ENCODE data around the gene COL25A1.

The COL25A1 gene

DNA sequence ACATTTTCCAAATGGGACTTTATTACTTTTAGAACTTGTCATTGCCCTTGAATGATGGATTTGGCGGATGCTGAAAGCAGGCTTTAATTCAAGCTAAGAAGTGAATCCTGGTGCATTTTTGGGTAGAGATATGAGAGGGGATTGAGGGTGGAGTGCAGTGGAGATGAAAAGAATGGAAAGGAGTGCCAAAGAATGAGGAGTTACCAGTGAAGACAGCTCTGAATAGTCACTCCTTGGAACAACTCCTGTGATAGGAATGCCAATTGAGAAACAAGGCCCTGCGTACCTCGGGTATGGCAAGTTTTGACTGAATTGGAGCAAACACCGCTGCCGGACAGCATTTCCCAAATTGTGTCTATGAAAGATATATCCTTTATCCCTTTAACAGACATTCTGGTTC is 503.2 kb downstream of the COL25A1 start:
- DNase-seq: no peak

DNA sequence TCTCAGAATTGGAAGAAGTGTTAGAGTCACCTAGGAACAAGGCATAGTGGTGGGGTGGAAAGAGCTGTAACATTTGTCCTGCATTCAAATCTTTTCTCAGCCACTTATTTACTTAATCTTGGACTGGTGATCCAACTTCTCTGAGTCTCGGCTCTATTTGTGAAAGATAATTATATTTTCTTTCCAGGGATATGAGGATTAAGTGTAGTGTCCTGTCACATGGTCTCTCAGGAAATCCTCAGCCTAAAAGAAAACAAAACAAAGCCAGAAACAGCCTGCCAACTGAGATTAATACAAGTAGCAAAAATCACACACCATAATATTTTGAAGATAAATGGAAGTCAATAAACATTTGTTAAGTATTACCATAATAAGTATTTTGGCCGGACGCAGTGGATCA is 506.3 kb downstream of the COL25A1 start:
- no peak for DNase-seq

DNA sequence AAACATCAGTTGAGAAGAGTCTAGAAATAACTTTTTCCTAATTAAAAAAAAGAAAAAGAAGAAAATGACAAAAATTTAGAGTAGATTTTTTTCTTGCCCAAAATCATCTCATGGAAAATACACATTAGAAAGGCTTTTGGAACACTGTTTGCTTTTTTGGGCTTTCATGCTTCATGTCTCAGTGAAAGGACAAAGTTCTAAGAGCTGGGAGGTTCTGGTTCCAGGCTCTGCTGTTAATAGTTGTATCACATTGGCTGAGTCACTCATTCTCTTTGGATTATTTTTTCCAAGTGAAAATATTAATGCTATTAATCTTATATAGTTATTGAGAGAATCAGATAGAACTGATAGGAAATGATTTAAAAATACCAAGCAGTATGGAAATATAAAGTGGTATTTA is 506.7 kb downstream of the COL25A1 start:
- DNase-seq: no peak

DNA sequence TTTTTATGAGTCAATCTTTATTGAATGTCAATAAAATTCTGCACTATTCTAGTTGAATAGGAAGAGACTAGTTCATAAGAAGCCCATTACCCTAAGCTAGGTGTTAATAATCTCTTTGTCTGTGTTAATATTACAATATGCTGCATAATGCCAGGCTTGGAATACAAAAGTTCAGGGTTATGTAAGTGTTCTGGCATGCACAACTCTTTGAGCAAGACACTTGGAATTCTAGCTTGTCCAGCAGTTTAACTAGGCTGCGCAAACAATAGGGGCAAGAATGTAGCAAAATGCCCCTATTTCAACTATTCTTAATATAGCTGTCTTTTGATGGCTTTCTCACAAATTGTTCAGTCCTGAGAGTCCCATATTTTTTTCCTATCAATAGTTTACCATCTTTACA is 508.3 kb downstream of the COL25A1 start:
- DNase-seq: no peak

DNA sequence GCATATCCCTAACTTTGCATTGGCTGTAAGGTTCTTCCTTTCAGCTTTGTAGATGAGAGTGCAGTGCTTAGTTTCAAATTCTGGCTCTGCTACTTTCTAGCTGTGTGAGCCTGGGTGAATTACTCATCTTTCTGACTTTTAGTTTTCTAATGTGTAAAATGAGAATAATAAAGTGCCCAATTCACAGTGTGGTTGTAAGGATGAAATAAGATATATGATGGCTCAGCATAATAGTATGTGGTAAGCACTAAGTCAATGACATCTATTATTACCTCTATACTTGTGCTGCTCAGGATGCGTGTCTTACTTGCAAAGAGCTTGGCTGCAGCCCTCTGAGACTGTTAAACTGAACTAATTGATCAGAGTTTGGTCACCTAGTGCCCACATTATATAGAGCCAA is 509.0 kb downstream of the COL25A1 start:
- no peak for DNase-seq

DNA sequence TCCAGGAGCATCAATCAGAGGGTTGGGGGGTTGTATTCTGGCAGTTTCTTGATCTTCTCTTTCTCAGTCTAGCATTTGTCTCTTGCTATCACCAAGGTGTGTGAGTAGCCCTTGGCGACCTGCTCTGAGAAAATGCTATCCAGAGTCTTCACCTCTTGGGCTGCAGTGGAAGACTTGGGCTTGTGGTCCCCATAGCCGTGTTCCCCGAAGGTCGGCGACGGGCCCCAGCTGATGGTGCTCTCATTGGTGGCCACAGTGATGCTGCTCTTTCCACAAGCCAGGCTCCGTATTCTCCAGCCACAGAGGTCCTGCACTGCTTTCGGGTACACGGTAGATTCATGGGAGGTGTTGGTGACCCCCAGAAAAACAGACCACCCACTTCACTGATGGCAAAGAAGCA is 513.7 kb downstream of the COL25A1 start:
- DNase-seq: no peak

DNA sequence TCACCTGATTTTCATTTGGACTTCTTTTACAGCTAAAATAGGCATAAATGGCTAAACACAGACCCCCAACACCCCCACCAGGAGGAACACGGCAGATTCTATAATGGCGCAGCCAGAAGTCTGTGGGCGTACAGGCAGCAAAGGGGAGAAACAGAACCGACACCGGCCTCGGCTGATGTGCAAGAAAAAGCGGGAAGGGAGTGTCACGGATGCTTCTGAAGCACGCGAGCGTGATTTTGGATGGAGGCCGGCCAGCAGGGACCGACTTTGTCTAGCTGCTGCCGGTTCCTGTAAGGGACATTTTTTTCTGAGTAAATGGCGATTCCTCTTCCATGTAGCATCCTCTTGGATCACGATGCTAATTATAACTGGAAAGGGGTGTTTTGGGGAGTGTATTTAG is 514.7 kb downstream of the COL25A1 start:
- no peak for DNase-seq

DNA sequence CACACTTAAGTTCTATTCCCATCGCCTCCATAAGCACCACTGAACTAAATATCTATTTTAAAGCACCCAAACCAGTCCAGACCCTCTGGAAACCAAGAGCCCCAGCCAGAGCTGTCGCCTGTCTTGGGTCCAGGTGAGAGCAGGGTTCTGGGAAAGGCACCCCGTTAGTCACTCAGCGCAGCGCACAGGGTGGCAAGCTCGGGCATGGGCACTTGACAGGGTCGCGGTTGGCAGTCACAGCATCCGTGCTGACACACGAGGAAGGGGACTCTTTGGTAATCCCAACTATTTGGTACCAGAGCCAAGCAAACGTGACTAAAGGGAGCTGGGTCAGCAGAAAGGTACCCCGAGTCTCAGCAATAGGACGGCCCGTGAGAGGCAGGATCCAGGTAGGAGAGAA is 515.4 kb downstream of the COL25A1 start:
- no peak for DNase-seq

DNA sequence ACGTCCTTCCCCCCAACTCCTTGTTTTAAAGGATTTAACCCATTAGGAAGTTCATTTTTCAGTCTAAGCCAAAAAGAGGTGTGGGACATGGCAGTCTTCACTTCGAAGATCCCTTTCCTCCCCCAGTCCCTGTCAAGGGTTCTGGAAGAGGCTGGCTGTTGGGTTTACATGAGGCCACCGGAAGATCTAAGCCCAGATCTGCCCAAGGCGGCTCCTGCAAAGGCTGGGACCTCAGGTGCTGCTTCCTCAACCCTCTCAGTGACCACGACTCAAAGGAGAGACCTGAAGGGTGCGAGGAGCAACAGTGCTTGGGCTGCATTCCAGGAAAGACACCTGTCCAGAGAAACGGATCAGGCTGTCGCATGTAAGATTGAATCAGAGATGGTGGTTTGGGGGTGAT is 516.1 kb downstream of the COL25A1 start:
- DNase-seq: no peak

DNA sequence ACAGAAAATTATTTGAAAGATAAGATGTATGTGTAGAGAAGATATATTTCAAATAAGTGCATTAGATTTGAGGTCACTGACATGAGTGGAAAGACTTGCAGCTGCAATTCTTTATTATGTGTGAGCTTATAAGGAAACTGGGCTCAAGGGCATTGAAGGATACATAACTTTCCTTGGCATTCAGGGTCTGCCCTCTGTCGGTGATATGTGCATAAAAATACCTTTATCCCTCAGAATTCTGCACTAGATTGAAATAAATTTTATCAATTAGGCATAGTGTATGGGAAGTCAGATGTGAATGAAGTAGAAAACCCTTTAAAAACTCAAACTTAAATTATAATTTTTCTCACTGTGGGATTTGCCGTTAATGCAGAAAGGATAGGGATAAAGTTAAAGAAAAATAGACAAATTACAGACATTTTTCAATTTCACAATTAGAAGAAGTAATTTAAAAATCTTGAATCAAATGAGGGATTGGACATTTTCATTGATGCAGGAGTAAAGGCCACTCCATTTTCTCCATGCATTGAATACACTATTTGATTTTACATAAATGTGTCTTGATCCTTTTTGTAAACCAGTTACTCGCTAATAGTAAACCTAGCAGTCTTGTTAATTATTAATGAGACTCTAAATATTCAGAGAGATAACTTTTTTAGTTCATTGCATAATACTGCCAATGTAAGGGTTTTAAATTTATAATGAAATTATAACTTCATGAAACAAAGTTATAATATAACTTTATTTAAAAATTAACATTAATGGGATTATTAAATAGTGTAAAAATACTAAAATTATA is 518.6 kb downstream of the COL25A1 start:
- no peak for DNase-seq

DNA sequence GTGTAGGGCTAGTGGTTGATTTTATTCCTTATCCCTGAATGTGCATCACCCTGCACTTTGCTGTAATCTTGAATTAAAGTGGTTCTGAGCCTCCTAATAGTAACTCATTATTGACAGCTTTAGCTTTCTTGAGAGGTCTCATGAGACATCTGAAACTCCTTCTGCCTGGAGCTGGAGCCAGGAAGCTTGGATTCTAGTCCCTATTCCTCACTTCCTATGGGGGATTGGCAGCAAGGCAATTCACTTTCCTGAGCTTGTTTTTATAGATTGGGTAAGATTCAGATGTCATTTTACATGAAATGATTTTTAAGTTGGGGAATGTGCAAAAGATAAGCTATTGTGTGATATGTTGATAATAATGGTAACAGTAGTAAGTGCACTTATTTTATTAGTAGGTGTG is 522.5 kb downstream of the COL25A1 start:
- DNase-seq: no peak

DNA sequence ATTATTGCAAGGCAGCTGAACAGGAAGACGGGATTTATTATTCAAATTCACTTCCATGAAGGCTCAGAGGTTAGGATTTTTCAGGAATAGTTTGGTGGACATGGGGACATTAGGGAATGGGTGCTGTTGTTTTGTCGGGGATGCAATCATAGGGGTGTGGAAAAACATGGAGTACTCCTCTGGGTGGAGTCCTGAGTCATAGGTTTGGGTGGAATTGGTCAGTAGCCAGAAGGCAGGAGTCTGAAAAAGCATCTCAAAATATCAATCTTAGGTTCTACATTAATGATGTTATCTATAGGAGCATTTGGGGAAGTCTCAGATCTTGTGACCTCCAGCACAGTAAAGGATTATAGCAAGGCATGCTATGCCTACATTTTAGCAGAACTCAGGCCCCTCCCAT is 525.1 kb downstream of the COL25A1 start:
- DNase-seq: no peak

DNA sequence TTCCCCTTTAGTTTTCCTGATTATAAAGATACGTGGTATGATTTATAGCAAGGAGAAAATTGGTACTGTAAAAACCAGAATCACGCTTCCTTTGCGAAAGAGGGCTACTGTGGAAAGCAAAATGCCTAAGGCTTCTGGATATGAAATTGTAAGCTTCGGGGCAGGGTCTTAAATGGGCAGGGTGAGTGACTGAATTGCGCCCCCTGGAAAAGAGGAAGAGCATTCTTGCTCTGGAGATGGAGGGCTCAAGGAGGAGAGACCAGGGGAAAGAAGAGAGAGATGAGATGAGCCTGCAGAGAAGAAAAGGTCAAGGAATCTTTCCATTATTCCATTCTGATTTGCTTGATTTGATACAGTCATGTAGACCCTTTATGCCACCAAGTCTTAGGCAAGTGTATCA is 526.5 kb downstream of the COL25A1 start:
- DNase-seq: no peak

DNA sequence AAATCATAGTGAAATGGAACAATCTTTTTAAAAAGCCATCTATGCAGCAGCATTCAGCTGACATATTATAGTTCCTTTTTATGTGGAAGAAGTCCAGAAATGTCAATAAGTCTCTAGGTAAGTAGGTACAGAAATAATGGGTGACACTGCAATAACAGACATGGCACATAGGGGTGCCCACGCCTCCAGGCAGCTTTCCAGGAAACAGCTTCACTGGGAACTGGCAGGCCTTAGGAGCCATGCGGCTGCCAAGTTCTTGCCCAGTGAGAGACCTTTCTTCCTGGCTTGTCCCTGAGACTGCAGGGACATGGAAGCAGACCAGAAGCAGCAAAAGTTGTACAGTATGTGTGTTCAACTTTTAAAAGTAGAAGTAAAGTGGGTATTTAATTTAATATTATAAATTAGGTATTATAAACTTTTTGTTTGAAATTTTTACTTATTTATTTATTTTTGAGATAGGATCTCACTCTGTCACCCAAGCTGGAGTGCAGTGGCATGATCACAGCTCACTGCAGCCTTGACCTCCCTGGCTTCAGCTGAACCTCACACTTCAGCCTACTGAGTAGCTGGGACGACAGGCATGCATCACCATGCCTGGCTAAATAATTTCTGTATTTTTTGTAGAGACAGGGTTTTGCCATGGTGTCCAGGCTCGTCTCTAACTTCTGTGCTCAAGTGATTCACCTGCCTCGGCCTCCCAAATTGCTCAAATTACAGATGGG is 527.5 kb downstream of the COL25A1 start:
- no peak for DNase-seq

DNA sequence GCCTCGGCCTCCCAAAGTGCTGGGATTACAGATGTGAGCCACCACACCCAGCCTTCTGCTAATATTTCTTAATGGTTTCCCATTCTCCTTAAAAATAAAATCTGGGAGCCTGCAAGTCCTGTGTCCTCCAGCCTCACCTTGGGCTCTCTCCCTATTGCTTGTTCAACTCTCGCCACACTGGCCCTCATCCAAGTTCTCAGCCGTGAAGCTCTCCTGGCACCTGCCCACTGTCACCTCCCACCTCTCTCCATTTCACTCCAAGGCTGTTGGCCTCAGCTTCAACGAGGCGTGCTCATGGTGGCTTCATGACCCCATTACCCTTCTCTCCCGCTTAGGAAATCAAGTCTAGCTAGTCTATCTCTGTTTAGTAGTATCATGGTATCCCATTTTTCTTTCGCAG is 530.1 kb downstream of the COL25A1 start:
- DNase-seq: no peak

DNA sequence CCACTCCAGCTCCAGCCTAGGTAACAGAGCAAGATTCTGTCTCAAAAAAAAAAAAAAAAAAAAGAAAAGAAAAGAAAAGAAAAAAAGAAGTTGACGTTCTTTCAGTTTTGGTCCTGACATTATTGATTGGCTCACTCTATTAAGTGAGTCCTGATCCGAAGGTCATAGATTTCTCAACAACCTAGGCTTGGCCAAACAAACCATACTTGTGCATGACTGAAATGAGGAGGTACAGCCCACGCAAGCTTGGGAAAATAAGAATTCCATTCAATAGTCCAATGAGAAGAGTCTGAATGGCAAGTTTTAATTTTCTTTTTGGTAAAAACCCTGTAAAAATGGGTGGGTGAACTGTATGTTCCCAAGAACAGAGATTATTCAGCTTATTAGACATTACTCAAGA is 536.4 kb downstream of the COL25A1 start:
- DNase-seq: no peak

DNA sequence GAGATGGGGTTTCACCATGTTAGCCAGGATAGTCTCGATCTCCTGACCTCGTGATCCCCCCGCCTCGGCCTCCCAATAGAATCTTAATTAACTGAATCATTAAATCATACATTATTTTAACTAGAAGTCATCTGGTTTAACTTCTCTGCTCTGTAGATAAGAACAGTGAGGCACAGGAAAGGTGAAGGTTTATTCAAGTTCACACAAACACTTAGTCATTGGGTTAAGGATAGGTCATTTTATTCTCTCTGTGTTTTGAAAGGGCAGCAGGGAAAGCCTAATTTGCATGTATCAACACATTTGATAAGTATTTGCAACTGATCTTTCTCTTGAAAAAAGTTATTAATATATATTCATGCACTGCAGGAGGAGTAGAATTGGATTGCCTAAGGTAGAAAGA is 538.5 kb downstream of the COL25A1 start:
- DNase-seq: no peak

DNA sequence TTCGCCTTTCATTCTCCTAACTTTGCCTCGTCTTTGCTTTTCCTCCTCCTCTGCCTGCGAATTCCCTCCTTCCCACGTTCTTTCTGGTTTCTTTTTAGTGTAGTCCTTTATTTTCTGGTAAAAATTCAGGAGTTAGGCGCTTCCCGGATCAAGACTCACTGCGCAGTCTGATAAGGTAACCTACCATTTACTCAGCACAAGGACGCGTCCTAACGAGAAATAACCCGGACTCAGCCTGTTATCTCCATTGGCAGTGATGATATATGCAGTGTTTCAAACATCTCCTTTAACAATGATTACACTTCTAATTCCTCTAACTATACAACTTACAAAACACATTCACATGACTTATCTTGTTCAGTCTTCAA is 539.2 kb downstream of the COL25A1 start:
- no peak for DNase-seq

DNA sequence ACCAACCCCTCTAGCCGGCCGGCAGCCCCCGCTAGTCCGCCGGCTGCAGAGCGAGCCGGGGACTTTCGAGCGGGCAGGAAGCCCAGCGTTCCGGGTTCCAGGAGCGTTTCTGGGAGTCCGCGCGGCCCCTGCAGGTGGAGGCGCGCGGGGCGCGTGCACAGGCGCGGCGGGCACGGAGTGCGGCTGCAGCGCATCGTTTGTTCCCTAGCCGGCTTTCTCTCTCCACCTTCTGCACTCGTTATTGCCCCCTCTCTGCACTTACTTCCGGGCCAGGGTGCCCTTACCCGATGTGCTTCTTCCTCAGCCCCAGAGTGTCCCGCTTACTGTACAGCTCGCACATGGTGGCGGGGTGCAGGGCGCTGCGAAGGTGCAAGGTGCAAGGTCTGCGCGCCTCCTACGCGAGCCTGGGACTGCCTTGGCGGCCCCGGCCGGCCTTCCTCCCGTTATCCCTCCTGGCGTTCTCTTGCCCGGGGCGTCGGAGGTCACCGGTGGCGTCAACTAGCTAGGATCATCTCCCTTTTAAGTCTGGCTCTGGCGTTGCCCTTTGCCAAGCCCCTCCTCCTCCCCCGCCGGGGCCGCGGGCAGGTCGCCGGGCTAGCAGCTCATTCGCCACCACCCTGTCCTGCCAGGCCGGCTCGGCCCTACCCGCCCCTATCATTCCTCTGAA is 539.8 kb downstream of the COL25A1 start, which contains the start of gene ETNPPL:
ETNPPL (minus strand) TSS at position 495 of the 667 bp plus-strand sequence; CDS start at position 340, 155 bp downstream.
- peak; percentile 16 for DNase-seq
